Endothelial cell of umbilical vein (primary cell): ENCODE measurements around the gene EVX1.

ENCODE experiments used
- CTCF ChIP-seq, 2 donors: IDR thresholded peaks; 1 replicate in 1 of 2; 2 replicates in 1 of 2; pipeline ENCODE4 v1.5.1; 2011; ENCODE audit warnings: low read length in 2 of 2, mild to moderate bottlenecking in 2 of 2, moderate library complexity in 2 of 2, control low read depth in 1 of 2, inconsistent platforms in 1 of 2, low read depth in 1 of 2; ENCODE audit not compliant: insufficient read depth in 1 of 2; ENCODE audit errors: extremely low read depth in 1 of 2
- EZH2 ChIP-seq: IDR thresholded peaks from 2 replicates; pipeline ENCODE4 v1.6.1; 2012; ENCODE audit warnings: borderline replicate concordance, low read depth, mild to moderate bottlenecking, moderate library complexity, low read length, inconsistent platforms; ENCODE audit not compliant: severe bottlenecking
- FOS ChIP-seq: IDR thresholded peaks from 2 replicates; pipeline ENCODE4 v1.6.1; 2011; ENCODE audit warnings: mild to moderate bottlenecking, low read length, moderate library complexity, borderline replicate concordance; ENCODE audit not compliant: insufficient read depth
- GATA2 ChIP-seq: IDR thresholded peaks from 2 replicates; pipeline ENCODE4 v1.7.0; 2011; ENCODE audit warnings: low read depth, mild to moderate bottlenecking, moderate library complexity, mixed read lengths, low read length; ENCODE audit not compliant: insufficient read length, insufficient read depth
- JUN ChIP-seq: IDR thresholded peaks from 2 replicates; pipeline ENCODE4 v1.6.1; 2011; ENCODE audit warnings: borderline replicate concordance, low read depth; ENCODE audit not compliant: insufficient read length, insufficient read depth
- MAX ChIP-seq: IDR thresholded peaks from 2 replicates; pipeline ENCODE4 v1.6.1; 2011; ENCODE audit not compliant: insufficient read depth, insufficient read length
- POLR2A ChIP-seq: IDR thresholded peaks from 2 replicates; pipeline ENCODE4 v1.6.1; 2012; ENCODE audit warnings: low read depth, mild to moderate bottlenecking, control low read depth, low read length
- POLR2AphosphoS5 ChIP-seq: IDR thresholded peaks from 2 replicates; pipeline ENCODE4 v1.6.1; 2012; ENCODE audit warnings: low read depth, mild to moderate bottlenecking, control low read depth, low read length, moderate library complexity; ENCODE audit not compliant: insufficient read depth

GRCh38 chr7:27244488-27245123, 2.0 kb downstream of the EVX1 start:
- TF ChIP-seq EZH2 (no peak), CTCF (IDR thresholded peaks at IDR 0.05; ENCODE audit: extremely low read depth in 1 of 2, insufficient read depth in 1 of 2, low read depth in 1 of 2, low read length in 2 of 2) (no peak), POLR2A (no peak), JUN (no peak), MAX (no peak), POLR2AphosphoS5 (no peak), FOS (no peak), GATA2 (no peak)
